G401 (cell line): ENCODE measurements around the gene ENTREP3. TPM values are rescaled to one million over a fixed set of nuclear protein-coding genes. Genes with fewer than 3 reads are reported as not detected.
"Not testable (repeated sequence)": the region's sequence is repeated elsewhere in the genome, so short reads cannot be mapped to it uniquely, and the experiment has no call there.

Experiments
- DNase-seq: peaks from one replicate; pipeline ENCODE4 v3.0.0-alpha.2; 2015; ENCODE audit warnings: low spot score
- in situ Hi-C: cut with HindIII; loops from 2 replicates; pipeline ENCODE4 v1.10.0; 2016; ENCODE audit warnings: low sequenced_read_pairs, mixed read lengths
- total RNA-seq: library from RNA; depleted of rRNA; stranded (reverse); fragments of >200 nt; shearing (Covaris generic); gene quantifications from 2 replicates; pipeline ENCODE4 v1.2.3, GENCODE V29; 2014; rRNA removed

The ENTREP3 gene
- total RNA-seq: 5.4 and 7.3 TPM in 2 replicates

DNA sequence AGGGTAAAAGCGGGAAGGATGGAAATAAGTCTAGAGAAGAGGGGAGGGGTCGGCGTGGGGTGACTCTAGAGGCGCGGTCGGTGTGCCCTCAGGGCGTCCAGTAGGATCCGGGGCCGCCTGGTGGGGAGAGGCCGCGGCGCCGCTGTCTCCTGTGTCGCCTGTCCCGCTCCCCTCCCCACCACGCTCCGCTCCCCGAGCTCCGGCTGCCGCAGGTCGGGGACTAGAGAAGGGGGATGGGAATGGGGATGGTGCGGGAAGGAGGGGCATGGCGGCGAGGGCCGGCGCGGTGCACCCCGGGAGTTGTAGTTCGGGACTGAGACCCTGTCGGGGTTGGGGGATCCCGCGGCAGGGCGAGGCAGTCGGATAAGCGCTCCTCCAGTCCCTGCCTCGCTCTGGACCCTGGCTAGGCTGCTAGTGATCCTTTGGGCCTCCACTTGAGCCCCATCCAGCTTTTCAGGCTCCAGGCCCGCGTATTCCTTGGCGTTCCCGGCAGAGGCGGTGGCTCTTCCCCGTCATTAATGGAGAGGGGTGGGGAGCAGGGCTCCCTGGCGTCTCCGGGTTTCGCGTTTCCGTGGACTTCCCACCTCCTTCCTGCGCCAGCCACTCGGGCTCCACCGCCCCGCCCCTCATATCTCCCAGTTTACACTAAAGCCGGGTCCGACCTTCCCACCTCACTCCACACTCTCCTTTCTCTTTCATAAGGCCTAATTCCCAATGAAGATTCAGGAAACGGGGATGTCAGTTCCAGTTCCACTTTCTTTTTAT, at the start of gene ENTREP3:
ENTREP3 (minus strand) TSS at position 241 of the 765 bp plus-strand sequence. CDS start 606 bp downstream, outside the sequence.
- in situ Hi-C loops: no loop called here
- DNase-seq: peak; percentile 91

DNA sequence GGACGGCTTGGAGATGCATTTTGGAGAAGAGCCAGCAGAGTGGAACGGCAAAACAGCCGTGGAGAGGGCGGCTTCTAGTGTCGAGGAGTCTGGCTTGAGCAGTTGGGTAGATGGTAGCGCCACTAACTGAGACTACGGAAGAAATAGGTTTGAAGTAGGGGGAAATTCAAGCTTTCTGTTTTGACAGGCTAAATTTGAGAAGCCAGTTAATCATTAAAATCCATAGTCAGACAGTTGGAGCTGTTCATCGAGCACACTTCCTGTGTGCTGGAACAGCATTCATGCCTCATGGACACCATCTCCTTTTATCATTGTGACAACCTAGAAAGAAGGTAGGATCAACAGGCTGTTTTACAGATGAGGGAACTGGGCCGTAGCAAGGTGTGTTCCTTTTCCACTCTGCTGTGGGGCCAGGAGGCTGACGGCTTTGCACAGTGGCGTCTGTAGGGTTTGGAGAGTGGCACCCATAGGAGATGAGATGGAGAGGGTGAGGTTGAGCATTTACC, 49.3 kb upstream of the ENTREP3 start:
- in situ Hi-C loops: no loop called here
- no peak for DNase-seq

DNA sequence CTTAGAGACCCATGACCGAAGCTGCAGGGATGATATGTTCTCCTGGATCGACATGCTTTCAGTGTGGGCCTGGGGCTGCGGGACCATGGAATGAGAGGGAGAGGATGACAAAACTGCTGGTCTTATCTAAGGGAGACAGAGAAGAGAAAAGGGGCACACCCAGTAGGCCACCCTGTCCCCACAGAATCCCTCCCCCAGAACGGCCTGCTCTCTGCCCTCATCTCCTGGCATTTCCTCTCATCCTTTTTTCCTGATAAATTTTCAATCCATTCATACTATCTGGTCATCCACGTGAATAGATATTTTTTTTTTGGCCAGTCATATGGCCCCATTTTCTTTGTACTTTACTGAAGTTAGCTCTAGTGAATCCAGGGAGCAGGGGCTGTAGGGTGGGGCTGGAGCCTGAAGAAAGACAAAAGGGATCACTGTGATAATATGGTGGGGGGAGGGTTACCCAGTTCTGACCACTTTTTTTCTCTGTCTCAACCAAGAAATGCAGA, 46.1 kb upstream of the ENTREP3 start, which contains the start of gene PKLR:
PKLR (minus strand) TSS at position 97 of the 500 bp plus-strand sequence; CDS start at position 54, 43 bp downstream.
- in situ Hi-C loops: no loop called here
- no peak for DNase-seq

GRCh38 chr1:155300553-155301329, 45.5 kb upstream of the ENTREP3 start:
- in situ Hi-C loops: no loop called here
- no peak for DNase-seq

DNA sequence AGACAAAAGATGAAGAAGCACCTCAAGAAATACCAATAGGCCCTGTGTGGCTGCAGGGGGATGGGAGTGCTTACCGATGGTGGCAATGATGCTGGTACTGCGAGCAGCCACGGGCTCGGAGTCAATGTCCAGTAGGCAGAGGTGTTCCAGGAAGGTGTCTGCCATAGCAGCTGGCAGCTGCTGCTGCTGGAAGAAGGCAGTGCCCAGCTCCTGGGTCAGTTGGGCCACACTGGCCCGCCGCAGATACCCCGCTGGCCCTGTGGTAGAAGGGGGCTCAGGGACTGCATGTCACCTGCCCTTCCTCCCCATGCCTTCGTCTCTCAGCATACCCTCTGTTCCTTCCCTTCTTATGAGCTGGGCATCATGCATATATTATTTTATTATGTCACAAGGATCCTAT, 44.7 kb upstream of the ENTREP3 start:
- no peak for DNase-seq
- in situ Hi-C loops: no loop called here

DNA sequence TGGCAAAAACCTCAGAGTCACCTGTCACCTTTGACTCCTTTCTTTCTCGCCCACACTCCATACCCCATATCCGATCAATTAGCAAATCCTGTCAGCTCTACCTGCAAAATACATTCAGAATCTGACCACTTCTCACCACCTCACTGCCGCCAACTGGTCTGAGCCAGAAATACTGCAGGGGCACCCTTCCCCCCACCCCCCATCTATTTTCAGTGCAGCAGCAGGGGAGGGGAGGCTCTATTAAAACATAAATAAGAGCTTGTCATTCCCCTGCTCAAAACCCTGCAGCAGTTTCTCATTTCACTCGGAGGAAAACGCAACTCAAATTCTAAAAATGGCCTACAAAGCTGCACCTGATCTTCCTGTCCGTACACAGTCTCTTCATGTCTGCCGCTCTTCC, 42.1 kb upstream of the ENTREP3 start:
- in situ Hi-C loops: no loop called here
- no peak for DNase-seq

GRCh38 chr1:155296661-155297060, 41.4 kb upstream of the ENTREP3 start:
- in situ Hi-C loops: no loop called here
- DNase-seq: no peak

- no peak for DNase-seq
- in situ Hi-C loops: no loop called here
These were observed 40.6 kb upstream of the ENTREP3 start for GRCh38 chr1:155295942-155296267.

GRCh38 chr1:155295183-155295941, 40.1 kb upstream of the ENTREP3 start:
- in situ Hi-C loops: no loop called here
- DNase-seq: no peak

GRCh38 chr1:155294520-155295182, 39.4 kb upstream of the ENTREP3 start:
- in situ Hi-C loops: no loop called here
- peak; percentile 17 for DNase-seq

DNA sequence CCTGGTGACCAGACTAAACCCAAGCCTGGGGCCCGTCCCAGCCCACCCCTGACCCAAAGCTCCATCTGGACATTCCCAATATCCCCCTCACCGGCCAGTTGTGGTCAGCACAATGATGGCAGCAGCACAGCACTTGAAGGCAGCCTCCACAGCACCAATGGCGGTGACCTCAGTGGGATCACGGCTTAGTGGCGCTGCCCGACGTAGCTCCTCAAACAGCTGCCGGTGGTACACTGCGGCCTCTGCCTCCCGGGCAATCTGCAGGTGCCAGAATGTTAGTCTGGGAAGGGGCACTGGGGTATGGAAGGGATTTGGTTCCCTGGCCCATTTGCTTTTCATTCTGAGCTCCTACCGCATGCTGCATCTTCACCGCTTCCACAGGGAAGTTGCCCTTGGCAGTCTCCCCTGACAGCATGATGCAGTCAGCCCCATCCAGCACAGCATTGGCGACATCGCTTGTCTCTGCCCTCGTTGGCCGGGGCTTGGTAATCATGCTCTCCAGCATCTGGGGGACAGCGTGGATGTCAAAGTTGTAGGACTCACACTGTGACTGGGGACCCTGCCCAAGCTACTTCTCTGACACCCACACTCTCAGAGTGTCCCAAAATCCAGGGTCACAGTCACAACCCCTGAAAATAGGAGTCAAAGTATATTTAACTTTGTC, 37.9 kb upstream of the ENTREP3 start:
- DNase-seq: no peak
- in situ Hi-C loops: no loop called here

- DNase-seq, in situ Hi-C loops: not testable (repeated sequence)
These were observed 35.7 kb upstream of the ENTREP3 start for GRCh38 chr1:155291006-155291405.

DNA sequence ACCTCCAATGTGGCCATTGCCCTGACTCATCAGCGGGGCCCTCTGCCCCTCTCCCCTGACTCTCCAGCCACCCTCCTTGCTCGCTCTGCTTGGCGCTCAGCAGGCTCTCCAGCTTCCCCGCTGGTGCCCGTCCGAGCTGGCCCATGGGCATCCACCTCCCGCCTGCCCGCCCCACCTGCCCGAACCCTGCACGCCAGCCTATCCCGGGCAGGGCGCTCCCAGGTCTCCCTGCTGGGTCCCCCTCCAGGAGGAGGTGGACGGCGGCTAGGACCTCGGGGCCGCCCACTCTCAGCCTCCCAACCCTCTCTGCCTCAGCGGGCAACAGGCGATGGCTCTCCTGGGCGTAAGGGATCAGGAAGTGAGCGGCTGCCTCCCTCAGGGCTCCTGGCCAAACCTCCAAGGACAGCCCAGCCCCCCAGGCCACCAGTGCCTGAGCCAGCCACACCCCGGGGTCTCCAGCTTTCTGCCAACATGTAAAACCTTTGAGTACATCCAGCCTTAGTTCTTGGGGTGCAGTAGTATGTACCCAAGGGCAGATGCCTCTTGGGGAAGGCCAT, 32.8 kb upstream of the ENTREP3 start:
- in situ Hi-C loops: no loop called here
- DNase-seq: no peak

GRCh38 chr1:155286544-155286943, 31.3 kb upstream of the ENTREP3 start:
- DNase-seq: no peak
- in situ Hi-C loops: no loop called here

- DNase-seq: no peak
- in situ Hi-C loops: no loop called here
These were observed 30.4 kb upstream of the ENTREP3 start for GRCh38 chr1:155285631-155286044.

DNA sequence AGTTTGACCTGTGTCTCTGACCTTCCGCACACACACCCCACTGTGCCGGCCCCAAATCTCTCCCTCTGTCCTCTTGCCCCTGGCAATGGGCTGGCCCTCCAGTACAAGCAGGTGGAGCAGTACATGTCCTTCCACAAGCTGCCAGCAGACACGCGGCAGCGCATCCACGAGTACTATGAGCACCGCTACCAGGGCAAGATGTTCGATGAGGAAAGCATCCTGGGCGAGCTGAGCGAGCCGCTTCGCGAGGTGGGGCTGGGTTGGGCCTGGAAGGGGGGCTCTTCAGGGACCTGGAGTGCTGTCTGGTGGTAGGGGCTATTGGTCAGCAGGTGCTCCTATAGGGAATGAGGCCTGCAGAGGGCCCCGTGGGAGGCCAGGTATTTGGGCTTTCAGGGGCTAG, 29.8 kb upstream of the ENTREP3 start:
- in situ Hi-C loops: no loop called here
- DNase-seq: no peak

DNA sequence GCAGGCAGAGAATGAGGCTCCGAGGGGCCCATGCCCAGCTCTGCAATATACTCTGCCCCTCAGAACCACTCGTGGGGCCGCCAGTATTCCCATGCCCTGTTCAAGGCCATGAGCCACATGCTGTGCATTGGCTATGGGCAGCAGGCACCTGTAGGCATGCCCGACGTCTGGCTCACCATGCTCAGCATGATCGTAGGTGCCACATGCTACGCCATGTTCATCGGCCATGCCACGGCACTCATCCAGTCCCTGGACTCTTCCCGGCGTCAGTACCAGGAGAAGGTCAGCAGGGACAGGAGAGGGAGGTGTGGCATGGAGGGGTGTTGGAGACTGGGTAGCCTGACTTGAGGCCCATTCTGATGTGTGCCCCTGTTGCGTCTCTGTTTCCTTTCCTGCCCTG, 29.2 kb upstream of the ENTREP3 start:
- in situ Hi-C loops: no loop called here
- no peak for DNase-seq

DNA sequence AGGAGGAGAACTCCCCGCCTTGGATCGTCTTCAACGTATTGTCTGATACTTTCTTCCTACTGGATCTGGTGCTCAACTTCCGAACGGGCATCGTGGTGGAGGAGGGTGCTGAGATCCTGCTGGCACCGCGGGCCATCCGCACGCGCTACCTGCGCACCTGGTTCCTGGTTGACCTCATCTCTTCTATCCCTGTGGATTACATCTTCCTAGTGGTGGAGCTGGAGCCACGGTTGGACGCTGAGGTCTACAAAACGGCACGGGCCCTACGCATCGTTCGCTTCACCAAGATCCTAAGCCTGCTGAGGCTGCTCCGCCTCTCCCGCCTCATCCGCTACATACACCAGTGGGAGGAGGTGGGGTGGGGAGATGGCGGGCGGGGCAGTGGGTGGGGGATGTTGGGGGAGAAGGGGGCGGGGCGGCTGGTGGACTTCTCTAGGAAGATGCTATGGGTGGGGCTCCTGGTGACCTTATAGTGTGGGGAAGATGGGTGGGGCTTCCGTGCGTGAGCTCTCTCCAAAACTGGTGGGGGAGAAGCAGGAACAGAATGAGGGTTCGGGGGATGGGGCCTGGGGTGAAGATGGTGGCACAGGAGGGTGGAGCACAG, 27.3 kb upstream of the ENTREP3 start:
- DNase-seq: no peak
- in situ Hi-C loops: no loop called here
